HG03442 (cell line): Measurements from ENCODE around the gene ADCY2.

Experiments used
- ATAC-seq: cut with Tn5 transposase; IDR thresholded peaks from one replicate; pipeline ENCODE4 v1.9.1; 2021; ENCODE audit warnings: mild to moderate bottlenecking, moderate library complexity; ENCODE audit not compliant: unreplicated experiment

ADCY2 gene

DNA sequence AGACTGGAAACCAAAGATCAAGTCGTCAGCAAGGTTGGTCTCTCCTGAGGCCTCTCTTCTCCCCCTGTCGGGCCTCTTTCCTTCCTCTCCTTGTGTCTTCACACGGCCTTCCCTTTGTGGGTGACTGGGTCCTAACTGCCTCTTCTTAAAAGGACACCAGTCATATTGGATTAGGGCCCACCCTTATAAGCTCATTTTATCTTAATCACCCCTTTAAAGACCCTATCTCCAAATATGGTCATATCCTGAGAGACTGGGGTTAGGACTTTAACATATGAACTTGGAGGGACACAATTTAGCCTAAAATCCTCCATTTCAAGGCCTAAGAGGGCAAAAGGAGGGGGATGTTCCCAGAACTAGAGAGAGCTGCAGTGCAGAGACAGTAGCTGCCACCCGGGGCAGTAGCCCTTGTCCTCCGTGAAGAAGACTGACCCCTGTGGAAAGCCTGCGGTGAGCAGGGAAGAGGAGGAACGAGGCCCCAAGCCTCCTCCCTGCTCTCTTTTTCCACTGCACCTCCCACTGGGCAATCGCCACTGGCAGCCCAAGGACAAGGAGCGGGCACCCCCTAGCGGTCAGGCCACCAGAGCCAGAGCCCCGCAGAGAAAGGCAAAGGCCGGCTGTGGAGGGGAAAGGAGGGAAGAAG is 420.1 kb downstream of the ADCY2 start:
- ATAC-seq, result peak; percentile 91

DNA sequence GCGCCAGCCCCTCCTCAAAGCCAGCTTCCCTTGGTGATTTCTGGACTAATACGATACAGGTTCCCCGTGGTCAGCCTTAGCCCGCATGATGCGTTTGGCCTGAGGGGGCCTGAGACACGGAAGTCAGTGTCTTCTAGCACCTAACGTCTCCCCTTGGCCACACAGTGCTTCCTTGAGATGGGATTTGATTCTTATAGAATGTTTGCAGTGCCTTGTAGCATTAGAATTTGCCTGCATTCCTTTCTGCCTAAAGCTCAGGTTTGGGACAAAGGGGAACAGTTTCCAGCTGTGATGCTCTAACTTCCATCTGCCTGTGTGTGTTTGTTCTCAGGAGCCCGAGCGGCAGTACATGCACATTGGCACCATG is 420.6 kb downstream of the ADCY2 start:
- no peak for ATAC-seq

DNA sequence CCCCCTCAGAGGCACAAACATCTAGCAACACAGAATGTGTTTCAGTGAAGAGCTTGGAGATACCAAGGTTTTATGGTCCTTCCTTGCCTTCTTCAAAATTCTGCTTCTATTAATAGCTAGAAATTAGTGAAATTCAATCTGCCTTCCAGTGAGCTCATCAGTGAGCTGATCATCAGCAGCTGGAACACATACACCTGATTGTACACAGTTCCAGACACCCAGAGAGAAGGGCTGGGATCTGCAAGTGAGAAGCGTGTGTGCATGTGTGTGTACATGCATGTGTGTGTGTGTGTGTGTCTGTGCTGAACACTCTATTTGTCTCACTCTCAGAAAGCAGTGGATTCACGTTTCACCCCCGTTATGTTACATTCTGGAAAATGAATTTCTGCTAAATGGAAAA is 426.5 kb downstream of the ADCY2 start:
- ATAC-seq, result no peak

DNA sequence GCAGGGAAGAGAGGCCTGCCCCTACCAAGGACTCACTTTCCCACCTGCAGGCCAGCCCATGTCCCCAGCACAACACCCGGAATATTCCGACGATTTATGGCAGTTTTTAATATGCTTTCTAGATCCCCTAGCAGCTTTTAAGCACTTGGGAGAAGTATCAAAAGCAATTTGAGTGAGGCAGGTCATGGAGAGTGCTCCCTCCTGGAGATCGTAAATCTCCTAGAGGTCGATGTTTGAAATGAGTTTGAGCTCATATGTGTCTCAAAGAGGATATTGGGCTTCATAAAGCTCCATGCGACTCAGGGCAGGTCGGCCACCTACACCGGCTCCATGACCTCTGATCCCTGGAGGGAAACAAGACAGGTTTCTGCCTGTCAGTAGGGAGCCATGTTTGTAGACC is 427.7 kb downstream of the ADCY2 start:
- ATAC-seq, result no peak

DNA sequence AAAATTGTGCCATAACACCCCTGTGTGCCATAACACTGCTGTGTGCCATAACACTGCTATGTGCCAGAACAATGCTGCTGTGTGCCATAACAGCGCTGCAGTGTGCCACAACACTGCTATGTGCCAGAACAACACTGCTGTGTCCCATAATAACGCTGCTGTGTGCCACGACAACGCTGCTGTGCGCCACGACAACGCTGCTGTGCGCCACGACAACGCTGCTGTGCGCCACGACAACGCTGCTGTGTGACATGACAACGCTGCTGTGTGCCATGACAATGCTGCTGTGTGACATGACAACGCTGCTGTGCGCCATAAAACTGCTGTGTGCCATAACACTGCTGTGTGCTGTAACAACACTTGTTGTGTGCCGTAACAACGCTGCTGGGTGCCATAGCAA is 429.1 kb downstream of the ADCY2 start:
- no peak for ATAC-seq

DNA sequence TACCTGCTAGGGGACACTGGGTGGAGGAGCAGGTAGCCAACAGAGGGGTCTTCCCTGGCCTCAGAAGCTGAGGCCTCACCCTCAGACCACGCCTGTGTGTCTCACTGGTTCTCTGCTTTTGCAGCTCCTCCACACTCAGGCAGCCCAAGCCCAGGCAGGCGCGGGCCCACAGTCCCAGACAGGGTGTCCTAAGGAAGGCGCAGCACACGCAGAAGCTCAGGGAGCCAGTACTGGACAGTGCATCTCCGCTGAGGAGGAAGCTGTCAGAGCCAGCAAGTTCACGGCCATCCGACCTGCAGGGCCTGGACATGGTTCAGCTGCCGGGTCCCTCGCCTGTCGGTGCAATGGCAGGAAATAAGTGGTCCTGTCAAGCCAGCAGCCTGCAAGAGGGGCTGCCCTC is 429.7 kb downstream of the ADCY2 start:
- ATAC-seq, result no peak

DNA sequence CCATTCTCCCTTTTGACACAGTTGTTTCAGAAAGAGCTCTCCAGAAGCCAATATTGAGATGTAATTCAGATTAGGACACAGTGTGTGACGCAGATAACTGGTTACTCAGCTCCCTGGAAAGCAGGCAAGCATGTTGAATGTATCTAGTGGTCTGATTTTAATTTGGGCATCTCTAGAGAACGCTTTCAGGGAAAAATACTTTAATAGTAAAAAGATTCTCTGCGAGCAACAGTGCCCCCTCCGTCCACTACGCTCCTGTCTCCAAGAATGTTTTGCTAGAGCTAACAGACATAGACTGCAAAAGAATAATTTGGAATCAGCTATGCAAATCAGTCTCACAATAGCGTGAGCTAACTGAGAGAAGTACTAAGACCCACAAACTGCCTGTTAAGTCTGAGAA is 431.7 kb downstream of the ADCY2 start:
- no peak for ATAC-seq

DNA sequence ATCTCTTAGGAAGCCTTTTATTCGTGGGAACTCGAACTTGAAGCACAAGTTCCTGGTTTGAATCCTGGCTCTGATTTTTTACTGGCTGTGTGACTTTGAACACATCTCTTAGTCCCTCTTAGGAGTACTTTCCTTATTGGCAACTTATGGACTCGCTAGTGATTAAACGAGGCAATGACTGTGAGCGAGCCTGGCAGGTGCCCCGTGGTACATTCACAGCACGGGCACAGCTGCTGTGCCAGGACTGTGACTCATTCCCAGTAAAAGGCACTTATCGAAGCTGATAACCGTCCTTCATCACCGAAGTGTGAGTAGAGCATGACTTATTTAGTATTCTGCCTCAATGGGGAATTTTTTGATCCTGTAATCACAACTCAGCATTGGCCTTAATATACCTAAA is 432.3 kb downstream of the ADCY2 start:
- ATAC-seq, result no peak

DNA sequence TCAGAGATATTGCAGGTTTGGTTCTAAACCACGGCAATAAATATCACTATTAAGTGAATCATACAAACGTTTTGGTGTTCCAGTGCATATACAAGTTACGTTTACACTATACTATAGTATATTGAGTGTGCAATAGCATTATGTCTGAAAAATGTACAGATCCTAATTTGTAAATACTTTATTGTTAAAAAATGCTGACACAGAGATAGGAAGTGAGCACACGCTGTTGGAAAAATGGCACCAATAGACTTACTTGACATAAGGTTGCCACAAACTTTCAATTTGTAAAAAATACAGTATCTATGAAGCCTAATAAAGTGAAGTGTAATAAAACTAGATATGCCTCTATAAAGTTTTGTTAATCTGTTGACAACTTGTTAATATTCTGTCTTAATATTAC is 439.0 kb downstream of the ADCY2 start:
- no peak for ATAC-seq

DNA sequence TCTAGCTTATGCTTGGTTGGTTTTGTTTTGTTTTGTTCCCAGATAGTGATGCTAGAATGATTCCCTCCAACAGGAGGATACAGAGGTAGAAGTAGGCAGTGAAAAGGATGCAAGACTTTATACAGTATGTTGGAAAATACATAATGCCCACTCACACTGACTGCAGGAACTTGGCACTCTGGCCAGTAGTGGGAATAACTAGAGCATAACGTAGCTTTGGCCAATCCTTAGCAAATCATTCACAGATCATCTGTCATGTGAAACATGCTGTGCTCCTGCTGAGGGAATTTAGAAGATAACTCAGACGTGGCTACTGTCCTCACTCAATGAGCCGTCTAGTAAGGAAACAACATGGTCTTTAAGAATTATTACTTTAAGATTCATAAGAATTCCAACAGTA is 441.5 kb downstream of the ADCY2 start:
- no peak for ATAC-seq

DNA sequence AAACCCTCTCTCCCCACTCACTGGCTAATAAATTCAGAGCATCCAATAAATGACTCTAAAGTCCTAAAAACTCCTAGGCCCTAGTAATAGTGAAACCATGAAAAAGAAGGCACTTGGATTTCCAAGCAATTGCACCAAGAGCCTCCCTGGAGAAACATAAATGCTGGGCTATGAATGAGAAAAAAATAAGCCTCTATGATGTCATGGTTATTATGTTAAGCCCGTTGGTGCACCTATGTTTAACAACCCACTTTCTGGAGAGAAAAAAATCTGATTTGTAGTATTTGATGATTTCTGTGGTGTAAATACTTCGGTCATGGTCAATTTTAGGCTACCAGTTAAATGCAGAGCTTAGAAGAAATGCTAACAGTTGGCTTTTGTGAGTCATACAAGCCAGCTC is 446.6 kb downstream of the ADCY2 start:
- no peak for ATAC-seq

DNA sequence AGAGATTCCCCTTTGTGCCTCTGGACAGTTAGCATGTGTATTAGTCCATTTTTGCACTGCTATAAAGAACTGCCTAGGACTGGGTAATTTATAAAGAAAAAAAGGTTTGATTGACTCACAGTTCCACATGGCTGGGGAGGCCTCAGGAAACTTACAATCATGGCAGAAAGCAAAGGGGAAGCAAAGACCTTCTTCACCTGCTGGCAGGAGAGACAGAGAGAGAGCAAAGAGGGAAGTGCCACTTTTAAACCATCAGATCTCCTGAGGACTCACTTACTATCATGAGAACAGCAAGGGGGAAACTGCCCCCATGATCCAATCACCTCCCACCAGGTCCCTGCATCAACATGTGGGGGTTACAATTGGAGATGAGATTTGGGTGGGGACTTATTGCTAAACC is 449.0 kb downstream of the ADCY2 start:
- ATAC-seq, result no peak

DNA sequence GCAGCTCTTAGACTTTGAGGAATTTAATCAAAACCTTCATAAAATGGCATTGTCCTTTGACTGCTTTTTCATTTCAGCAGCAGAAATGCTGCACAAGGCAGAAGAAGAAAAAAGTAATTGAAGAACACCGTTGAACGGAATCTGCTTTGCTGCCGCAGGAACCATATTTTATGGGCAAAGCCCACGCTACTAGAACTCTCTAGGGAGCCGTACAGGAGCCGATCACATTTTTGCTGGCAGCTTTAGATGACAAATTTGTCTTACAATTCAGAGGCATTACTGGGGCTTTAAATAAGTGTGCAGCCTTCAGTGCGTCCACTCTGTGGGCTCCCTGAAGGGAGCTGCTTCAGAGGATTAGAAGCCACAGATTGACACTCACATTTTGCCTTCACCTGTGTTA is 449.6 kb downstream of the ADCY2 start:
- ATAC-seq, result no peak

DNA sequence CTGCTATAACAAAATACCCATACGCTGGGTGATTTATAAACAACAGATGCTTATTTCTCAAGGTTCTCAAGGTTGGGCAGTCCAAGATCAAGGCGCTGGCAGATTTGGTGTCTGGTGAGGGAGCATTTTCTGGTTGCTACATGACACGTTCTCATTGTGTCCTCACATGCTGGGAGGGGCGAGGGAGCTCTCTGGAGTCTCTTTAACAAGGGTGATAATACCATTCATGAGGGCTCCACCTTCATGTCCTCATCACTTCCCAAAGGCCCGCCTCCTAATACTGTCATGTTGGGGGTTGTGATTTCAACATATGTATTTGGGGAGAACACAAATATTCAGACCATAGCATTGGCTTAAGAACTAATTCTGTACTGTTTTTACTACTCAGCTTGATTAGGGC is 450.4 kb downstream of the ADCY2 start:
- no peak for ATAC-seq

DNA sequence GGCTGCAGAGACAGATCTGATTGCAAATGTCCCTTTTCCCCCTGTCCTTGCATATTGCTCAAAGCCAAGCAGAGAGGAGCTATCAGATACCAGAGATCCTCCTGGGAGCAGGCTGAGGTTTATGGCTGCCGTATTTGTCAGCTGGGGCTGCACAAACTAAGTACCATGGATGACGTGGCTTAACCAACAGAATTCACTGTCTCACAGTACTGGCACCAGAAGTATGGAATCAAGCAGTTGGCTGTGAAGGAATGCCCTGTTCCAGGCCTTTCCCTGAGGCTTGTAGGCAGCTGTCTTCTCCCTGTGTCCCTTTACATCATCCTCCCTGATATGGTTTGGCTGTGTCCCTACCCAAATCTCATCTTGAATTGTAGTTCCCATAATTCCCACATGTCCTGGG is 452.4 kb downstream of the ADCY2 start:
- ATAC-seq, result no peak

DNA sequence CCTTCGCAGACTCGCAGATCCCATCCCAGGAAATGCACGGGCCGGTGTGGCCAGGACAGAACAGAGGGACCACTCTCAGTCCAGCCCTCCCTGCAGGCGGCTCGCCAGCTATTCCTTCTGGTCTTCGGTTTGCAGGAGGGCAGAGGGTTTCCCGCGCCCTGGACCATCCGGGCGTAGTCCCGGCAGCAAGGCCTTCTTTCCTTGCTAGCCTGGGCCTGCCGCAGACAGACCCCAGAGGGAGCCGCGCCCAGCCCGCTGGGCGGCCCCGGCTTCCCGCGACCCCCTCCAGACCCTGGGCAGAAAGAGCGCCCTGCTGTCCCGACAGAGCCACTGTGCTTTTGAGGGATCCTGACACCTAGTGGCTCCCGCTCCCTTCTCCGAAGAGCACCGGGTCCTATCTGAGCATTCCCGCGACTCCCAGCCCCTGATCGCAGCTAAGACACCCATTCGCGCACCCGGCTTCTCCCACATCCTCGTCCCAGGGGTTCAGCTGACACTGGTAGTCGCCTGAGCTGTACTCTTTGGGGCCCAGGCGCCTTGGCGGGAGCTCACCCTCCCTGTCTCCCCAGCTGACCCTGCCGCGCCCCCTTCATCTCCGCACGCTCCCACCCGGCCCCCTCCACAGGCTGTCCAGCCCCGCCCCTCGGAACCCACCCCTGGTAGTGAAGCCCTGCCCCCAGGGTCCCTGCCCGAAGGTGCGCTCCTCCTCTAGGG is 453.9 kb downstream of the ADCY2 start:
- no peak for ATAC-seq

DNA sequence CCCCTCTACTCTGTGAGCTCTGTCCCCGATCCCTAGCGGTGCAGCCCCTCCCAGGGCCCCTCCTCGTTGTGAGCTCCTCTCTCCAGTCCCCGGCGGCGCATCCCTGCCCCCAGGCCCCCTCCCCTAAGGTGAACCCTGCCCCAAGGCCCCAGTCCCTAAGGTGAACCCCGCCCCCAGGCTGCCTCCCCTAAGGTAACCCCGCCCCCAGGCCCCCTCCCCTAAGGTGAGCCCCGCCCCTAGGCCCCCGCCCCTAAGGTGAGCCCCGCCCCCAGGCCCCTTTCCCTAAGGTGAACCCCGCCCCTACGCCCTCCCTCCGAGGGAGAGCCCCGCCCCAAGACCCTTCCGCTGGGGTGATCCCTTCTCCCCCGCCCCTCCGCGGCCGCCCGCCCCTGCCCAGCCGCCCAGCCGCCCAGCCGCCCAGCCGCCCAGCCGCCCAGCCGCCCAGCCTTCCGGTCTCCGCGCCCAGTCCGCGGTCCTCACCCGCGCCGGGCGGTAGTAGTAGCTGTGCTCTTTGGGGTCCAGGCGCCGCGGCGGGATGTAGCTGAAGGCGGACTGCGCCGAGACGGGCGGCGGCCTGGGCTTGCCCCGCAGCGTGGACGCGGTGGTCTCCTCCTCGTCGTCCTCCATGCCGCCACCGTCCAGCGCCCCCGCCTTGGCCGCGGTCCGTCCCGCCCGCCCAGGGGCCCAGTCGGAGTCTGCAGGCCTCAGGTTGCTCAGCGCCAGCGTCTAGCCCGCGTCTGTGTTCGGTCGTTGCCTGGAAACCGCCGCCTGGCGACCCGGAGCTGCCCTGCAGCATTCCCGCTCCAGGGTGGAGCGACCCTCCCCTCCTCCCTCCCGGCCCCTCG is 454.7 kb downstream of the ADCY2 start, which contains the start of gene CFAP90:
TSS of gene CFAP90 (minus strand) at position 739 of the 845 bp plus-strand sequence. CDS start at position 627, 112 bp downstream.
- ATAC-seq, result no peak

DNA sequence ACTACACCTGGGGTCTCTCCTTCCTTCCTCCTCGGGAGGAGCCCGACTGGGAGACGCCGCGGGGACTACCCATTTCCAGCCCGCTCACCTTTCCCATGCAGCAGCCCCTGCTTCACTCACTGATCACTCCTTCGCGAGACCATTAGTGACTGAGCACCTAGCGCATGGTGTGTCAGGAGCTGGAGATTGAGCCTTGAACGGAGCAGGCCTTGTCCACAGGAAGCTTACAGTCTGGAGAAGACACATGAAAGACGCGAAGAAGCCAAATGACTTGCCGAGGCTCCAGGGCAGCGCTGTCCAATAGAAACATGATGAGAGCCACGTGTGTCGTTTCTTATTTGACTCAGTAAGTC is 455.3 kb downstream of the ADCY2 start:
- no peak for ATAC-seq

DNA sequence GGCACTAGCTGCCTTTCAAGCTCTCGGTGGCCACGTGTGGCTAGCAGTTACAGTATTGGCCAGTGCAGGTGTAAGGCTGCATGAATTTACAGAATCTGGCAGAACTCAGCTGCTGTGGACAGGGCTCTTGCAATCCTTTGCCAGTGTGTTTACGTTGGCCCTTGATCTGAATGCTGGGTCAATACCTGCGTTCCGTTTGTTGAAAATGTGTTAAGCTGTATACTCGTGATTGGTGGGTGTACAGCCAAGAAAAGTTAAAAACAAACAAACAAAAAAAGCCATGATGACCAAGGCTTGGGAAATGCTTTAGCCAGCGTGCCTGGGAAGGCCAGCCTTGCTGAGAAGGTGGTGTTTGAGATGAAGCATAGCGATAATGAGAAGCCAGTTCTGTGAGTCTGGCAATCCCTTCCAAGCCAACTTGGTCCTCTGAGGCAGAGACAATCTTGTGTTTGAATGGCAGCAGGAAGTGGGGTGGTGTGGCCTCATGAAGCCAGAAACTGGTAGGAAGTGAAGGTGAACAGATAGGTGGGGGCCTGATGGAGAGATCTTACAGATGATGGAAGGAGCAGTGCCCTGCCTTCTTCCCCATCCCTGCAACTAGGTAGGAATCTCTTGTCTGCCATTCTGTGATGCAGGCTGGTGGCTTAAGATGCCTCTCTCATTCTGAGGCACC is 455.8 kb downstream of the ADCY2 start:
- no peak for ATAC-seq

DNA sequence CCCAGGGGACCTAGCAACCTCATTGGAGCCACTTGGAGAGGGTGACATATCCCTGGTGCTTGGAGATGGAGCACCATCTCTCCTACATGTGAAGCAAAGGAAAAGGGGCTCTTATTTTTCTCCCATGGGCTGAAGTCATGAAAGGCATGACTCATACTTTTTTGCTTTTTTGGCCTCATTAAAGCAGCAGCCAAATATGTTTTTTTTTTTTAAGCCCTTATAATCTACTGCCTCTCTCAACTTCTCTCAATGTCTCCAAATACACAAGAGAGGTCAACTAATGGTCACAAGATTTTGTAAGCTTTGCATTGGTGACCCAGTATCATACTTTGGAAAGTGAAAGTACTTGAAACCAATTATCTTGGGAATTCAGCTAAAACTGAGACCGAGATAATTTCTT is 456.6 kb downstream of the ADCY2 start:
- no peak for ATAC-seq

DNA sequence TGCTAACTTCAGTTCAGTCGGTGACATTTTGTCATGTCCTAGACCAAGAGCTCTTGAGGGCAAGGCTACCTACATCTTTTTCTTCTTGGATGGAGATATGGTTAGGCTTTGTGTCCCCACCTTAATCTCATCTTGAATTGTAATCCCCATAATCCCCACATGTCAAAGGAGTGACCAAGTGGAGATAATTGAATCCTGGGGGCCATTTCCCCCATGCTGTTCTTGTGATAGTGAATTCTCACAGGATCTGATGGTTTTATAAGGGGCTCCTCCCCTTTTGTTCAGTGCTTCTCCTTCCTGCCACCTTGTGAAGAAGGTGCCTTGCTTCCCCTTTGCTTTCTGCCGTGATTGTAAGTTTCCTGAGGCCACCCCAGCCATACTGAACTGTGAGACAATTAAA is 457.1 kb downstream of the ADCY2 start:
- no peak for ATAC-seq

DNA sequence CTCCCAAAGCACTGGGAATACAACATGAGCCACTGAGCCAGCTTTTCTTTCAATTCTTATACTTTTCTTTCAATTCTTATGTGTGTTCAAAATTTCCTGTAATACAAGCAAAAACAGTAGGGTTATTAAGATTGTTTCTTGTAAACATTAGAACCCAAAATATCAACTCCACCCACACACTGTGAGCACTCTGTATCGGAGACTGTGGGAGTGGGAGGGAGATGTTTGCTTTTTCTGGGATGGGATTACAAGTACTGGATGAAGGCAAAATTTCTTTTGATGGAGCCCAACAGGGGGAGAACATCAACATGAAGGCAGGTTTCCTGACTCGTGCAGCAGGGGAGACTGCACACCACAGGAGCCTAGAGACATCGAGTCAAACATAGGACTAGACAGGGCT is 459.7 kb downstream of the ADCY2 start:
- no peak for ATAC-seq
